ENCODE data around the gene CHMP5. TPM values are rescaled to one million over a fixed set of nuclear protein-coding genes. Genes with fewer than 3 reads are reported as not detected.

Gene CHMP5
- total RNA-seq = 117 and 152 TPM in 2 replicates

GRCh38 chr9:33264473-33265177, at the start of gene CHMP5, which contains the start of gene BAG1:
TSS of gene CHMP5 (plus strand) at chr9:33265049. CDS start at chr9:33265079, 30 bp downstream.
TSS of gene BAG1 (minus strand) at chr9:33264708.

GRCh38 chr9:33239921-33240320, 24.9 kb upstream of the CHMP5 start, which contains the start of gene SPINK4:
TSS of gene SPINK4 (plus strand) at chr9:33240167. CDS start at chr9:33240209, 42 bp downstream.

GRCh38 chr9:33290247-33291030, 25.6 kb downstream of the CHMP5 start, which contains the start of gene NFX1:
TSS of gene NFX1 (plus strand) at chr9:33290516. CDS start at chr9:33290573, 57 bp downstream.

Other genes with a start within 250 kb of the CHMP5 start
- gene DNAJA1, start 239.8 kb upstream of the CHMP5 start, total RNA-seq = 124 and 135 TPM in 2 replicates
- 33.1 and 37.5 TPM in 2 replicates for gene SMU1, start 188.4 kb upstream of the CHMP5 start, total RNA-seq
- gene B4GALT1, start 97.7 kb upstream of the CHMP5 start, total RNA-seq = 12.5 and 19.9 TPM in 2 replicates
- gene SPINK4, start 24.9 kb upstream of the CHMP5 start, total RNA-seq = 0.95 TPM in 1 of 2 replicates, not detected in the other
- 15.5 and 23.3 TPM in 2 replicates for gene BAG1, start 341 bp upstream of the CHMP5 start, total RNA-seq
- gene NFX1, start 25.5 kb downstream of the CHMP5 start, total RNA-seq = 22.2 and 23.9 TPM in 2 replicates
- 0.34 and 0.47 TPM in 2 replicates for gene AQP7, start 137.5 kb downstream of the CHMP5 start, total RNA-seq
- gene AQP3, start 182.5 kb downstream of the CHMP5 start, total RNA-seq = 6.6 and 11.2 TPM in 2 replicates
- gene NOL6, start 208.9 kb downstream of the CHMP5 start, total RNA-seq = 13.6 and 15.1 TPM in 2 replicates

Measured in bronchial smooth muscle cell (primary cell).